Testis (tissue), 2 donors: Measurements from ENCODE around the gene FRMD5.

Experiments
- POLR2A ChIP-seq: fragments of 450-650 bp; IDR thresholded peaks from one replicate; pipeline ENCODE4 v1.6.1; 2017; ENCODE audit warnings: antibody characterized with exemption, mild to moderate bottlenecking, moderate library complexity
- TF ChIP-seq, protein P1 (sequence below), 3 experiments: fragments of 450-650 bp in 2 of 3; fragments of 200-600 bp in 1 of 3; sonication (generic) in 1 of 3; IDR thresholded peaks; one replicate each; pipeline ENCODE4 v1.5.1; 2016 to 2019; ENCODE audit warnings: antibody characterized with exemption in 3 of 3, mild to moderate bottlenecking in 2 of 3, moderate library complexity in 1 of 3

- TF ChIP-seq, protein P1, sequence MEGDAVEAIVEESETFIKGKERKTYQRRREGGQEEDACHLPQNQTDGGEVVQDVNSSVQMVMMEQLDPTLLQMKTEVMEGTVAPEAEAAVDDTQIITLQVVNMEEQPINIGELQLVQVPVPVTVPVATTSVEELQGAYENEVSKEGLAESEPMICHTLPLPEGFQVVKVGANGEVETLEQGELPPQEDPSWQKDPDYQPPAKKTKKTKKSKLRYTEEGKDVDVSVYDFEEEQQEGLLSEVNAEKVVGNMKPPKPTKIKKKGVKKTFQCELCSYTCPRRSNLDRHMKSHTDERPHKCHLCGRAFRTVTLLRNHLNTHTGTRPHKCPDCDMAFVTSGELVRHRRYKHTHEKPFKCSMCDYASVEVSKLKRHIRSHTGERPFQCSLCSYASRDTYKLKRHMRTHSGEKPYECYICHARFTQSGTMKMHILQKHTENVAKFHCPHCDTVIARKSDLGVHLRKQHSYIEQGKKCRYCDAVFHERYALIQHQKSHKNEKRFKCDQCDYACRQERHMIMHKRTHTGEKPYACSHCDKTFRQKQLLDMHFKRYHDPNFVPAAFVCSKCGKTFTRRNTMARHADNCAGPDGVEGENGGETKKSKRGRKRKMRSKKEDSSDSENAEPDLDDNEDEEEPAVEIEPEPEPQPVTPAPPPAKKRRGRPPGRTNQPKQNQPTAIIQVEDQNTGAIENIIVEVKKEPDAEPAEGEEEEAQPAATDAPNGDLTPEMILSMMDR (IDR thresholded peaks at IDR 0.05), result no peak
- TF ChIP-seq POLR2A, result no peak
Observed at GRCh38 chr15:43977072-43977884, 217.8 kb downstream of the FRMD5 start.
